Tibial artery (tissue), 4 donors: Measurements from ENCODE around the gene VPS18.

Source experiments
- DNase-seq, 2 donors: peaks; one replicate each; pipeline ENCODE4 v3.0.0-alpha.2; 2019
- H3K27ac ChIP-seq, 2 donors: fragments of 200-600 bp; sonication (generic) in 1 of 2; 1 replicate in 1 of 2; 2 replicates in 1 of 2; pipeline ENCODE4 v1.5.1; 2018 to 2019; ENCODE audit warnings: mild to moderate bottlenecking in 1 of 2
- H3K27me3 ChIP-seq, 2 donors: fragments of 200-600 bp; sonication (generic) in 1 of 2; one replicate each; pipeline versions ENCODE4 v1.5.1 to v1.6.0; 2016 to 2019
- H3K36me3 ChIP-seq, 3 donors: fragments of 200-600 bp; sonication (generic) in 2 of 3; one replicate each; pipeline ENCODE4 v1.5.1; 2016 to 2019; ENCODE audit warnings: mild to moderate bottlenecking in 2 of 3
- H3K4me1 ChIP-seq, 4 donors: fragments of 200-600 bp; sonication (generic) in 2 of 4; 1 replicate in 3 of 4; 2 replicates in 1 of 4; pipeline ENCODE4 v1.5.1; 2016 to 2019
- H3K4me3 ChIP-seq, 2 donors: fragments of 200-600 bp; sonication (generic) in 1 of 2; 1 replicate in 1 of 2; 2 replicates in 1 of 2; pipeline ENCODE4 v1.5.1; 2018 to 2019; ENCODE audit warnings: mild to moderate bottlenecking in 2 of 2
- H3K9me3 ChIP-seq, 3 donors: fragments of 200-600 bp; sonication (generic) in 1 of 3; one replicate each; pipeline ENCODE4 v1.5.1; 2016 to 2019
- CTCF ChIP-seq, 2 experiments: fragments of 200-600 bp in 1 of 2; fragments of 450-650 bp in 1 of 2; IDR thresholded peaks; one replicate each; pipeline ENCODE4 v1.5.1; 2017 to 2019; ENCODE audit warnings: antibody characterized with exemption in 2 of 2, mild to moderate bottlenecking in 1 of 2, moderate library complexity in 1 of 2
- intact Hi-C: fragments of 100-400 bp; cut with DNase I; formaldehyde crosslinking; loops from one replicate; pipeline ENCODE4 v1.15.0; 2023; ENCODE audit warnings: low total_unique reads

The VPS18 gene

GRCh38 chr15:40904552-40905201 is 10.4 kb downstream of the VPS18 start:
- intact Hi-C loops: loop anchor here (5.0 to 10.0 kb wide), 3 partner anchors 38 to 278 kb away; partner anchors contain the start of gene INO80
- Histone ChIP-seq H3K27me3 (no peaks in the 10 kb centered on the region), H3K4me1 (peaks cover 12 to 32% (median 24%) of the 10 kb centered on the region in 4 donors), H3K4me3 (no peak overlapping the region), H3K27ac (peak overlapping the region; percentile 18 to 84), H3K9me3 (no peaks in the 10 kb centered on the region), H3K36me3 (peaks cover 31 to 41% (median 32%) of the 10 kb centered on the region in 3 donors)
- DNase-seq: no peak
- TF ChIP-seq CTCF (IDR thresholded peaks at IDR 0.05): no peak

GRCh38 chr15:40906091-40906990 is 12.1 kb downstream of the VPS18 start:
- no peaks in the 10 kb centered on the region for H3K9me3 ChIP-seq
- H3K27ac ChIP-seq: peak overlapping the region; percentile 84 to 93
- no peaks in the 10 kb centered on the region for H3K27me3 ChIP-seq
- H3K36me3 ChIP-seq: peaks cover 17 to 25% (median 17%) of the 10 kb centered on the region in 3 donors
- peak; percentile 84 to 93 for DNase-seq
- intact Hi-C loops: loop anchor here (2.0 to 10.0 kb wide), 4 partner anchors 36 to 276 kb away; partner anchors contain the start of gene INO80
- H3K4me1 ChIP-seq: peaks cover 12 to 36% (median 25%) of the 10 kb centered on the region in 4 donors
- peak; percentile 74 to 81 for TF ChIP-seq CTCF (IDR thresholded peaks at IDR 0.05)
- H3K4me3 ChIP-seq: peak overlapping the region; percentile 38 to 56

- peaks cover 12 to 36% (median 25%) of the 10 kb centered on the region in 4 donors for H3K4me1 ChIP-seq
- DNase-seq: no peak
- no peaks in the 10 kb centered on the region for H3K27me3 ChIP-seq
- no peak for TF ChIP-seq CTCF (IDR thresholded peaks at IDR 0.05)
- peak overlapping the region; percentile 38 to 56 for H3K4me3 ChIP-seq
- H3K36me3 ChIP-seq: peaks cover 16 to 17% (median 17%) of the 10 kb centered on the region in 3 donors
- peak overlapping the region; percentile 84 to 93 for H3K27ac ChIP-seq
- H3K9me3 ChIP-seq: no peaks in the 10 kb centered on the region
- intact Hi-C loops: loop anchor here (2.0 to 10.0 kb wide), 4 partner anchors 35 to 275 kb away; partner anchors contain the start of gene INO80
These were observed 12.9 kb downstream of the VPS18 start for GRCh38 chr15:40906991-40907802.

- no peak for TF ChIP-seq CTCF (IDR thresholded peaks at IDR 0.05)
- peaks cover 7 to 8% (median 8%) of the 10 kb centered on the region in 3 donors for H3K36me3 ChIP-seq
- no peak overlapping the region for H3K4me3 ChIP-seq
- intact Hi-C loops: loop anchor here (5.0 to 10.0 kb wide), 3 partner anchors 34 to 274 kb away; partner anchors contain the start of gene INO80
- no peaks in the 10 kb centered on the region for H3K27me3 ChIP-seq
- no peak for DNase-seq
- peak overlapping the region in 1 of 2 donors; percentile 84 for H3K27ac ChIP-seq
- H3K9me3 ChIP-seq: no peaks in the 10 kb centered on the region
- peaks cover 12 to 36% (median 25%) of the 10 kb centered on the region in 4 donors for H3K4me1 ChIP-seq
These were observed 13.8 kb downstream of the VPS18 start for GRCh38 chr15:40908095-40908494.
